Left lung (tissue), 10 donors: ENCODE measurements around the gene KIRREL1. TPM values are rescaled to one million over a fixed set of nuclear protein-coding genes. Genes with fewer than 3 reads are reported as not detected.

Experiments used
- ATAC-seq: fragments of 200-7000 bp; cut with Tn5 transposase; one replicate; pipeline ENCODE4 v1.9.1; 2020; ENCODE audit warnings: moderate library complexity
- DNase-seq, 4 donors: peaks; one replicate each; pipeline ENCODE4 v3.0.0-alpha.2; 2013 to 2020
- H3K27ac ChIP-seq, 2 donors: fragments of 200-600 bp; sonication (generic) in 1 of 2; one replicate each; pipeline versions ENCODE4 v1.5.0 to v1.8.0; 2020 to 2021
- H3K27me3 ChIP-seq, 2 donors: fragments of 200-600 bp; sonication (generic) in 1 of 2; one replicate each; pipeline versions ENCODE4 v1.5.0 to v1.8.0; 2020 to 2021
- H3K36me3 ChIP-seq, 2 donors: fragments of 200-600 bp; sonication (generic) in 1 of 2; one replicate each; pipeline versions ENCODE4 v1.5.0 to v1.8.0; 2020 to 2021
- H3K4me1 ChIP-seq, 2 donors: fragments of 200-600 bp; one replicate each; pipeline ENCODE4 v1.8.0; 2021
- H3K4me3 ChIP-seq, 2 donors: fragments of 200-600 bp; sonication (generic) in 1 of 2; one replicate each; pipeline versions ENCODE4 v1.5.0 to v1.8.0; 2020 to 2021; ENCODE audit warnings: mild to moderate bottlenecking in 1 of 2
- H3K9me3 ChIP-seq, 2 donors: fragments of 200-600 bp; sonication (generic) in 1 of 2; one replicate each; pipeline versions ENCODE4 v1.5.0 to v1.8.0; 2020 to 2021
- CTCF ChIP-seq, 2 donors: fragments of 200-600 bp; sonication (generic) in 1 of 2; IDR thresholded peaks; one replicate each; pipeline versions ENCODE4 v1.5.0 to v1.8.0; 2021; ENCODE audit warnings: antibody characterized with exemption in 2 of 2
- intact Hi-C, 2 donors: fragments of 100-400 bp; cut with DNase I; formaldehyde crosslinking; loops; one replicate each; pipeline versions ENCODE4 v1.11.2 to v1.14.2; 2022
- polyA plus RNA-seq, 6 donors: library from polyadenylated mRNA; unstranded; fragments of 120-200 nt; gene quantifications; one replicate each; pipeline ENCODE4 v1.2.1, GENCODE V29; 2013; ENCODE audit not compliant: insufficient read length in 6 of 6
- total RNA-seq, 2 donors: library from RNA; stranded (reverse); fragmentation: NEBNext Ultra II Directional; extraction: Animal tissue kit (Norgen Biotek cat#: 25700); gene quantifications; one replicate each; pipeline ENCODE4 v1.2.1, GENCODE V29; 2021
- donor health status: DM: no; HTN: yes; CAD: no.
- donor health status: DM: no; HTN: no; CAD: no.

Gene KIRREL1
- total and polyA plus RNA-seq, 8 donors = 44.6 to 67.6 (median 55.7) TPM

- TF ChIP-seq CTCF (IDR thresholded peaks at IDR 0.05) = no peak
- Histone ChIP-seq H3K9me3 (no peaks in the 10 kb centered on the region), H3K4me3 (no peak overlapping the region), H3K4me1 (peaks cover 0 to 19% of the 10 kb centered on the region in 2 donors), H3K36me3 (no peaks in the 10 kb centered on the region), H3K27me3 (no peaks in the 10 kb centered on the region), H3K27ac (no peak overlapping the region)
- ATAC-seq = no peak
- DNase-seq = no peak
- intact Hi-C loops = no loop called here
These were observed 75.5 kb downstream of the KIRREL1 start for GRCh38 chr1:158068918-158069317.

GRCh38 chr1:158071138-158071537 lies 77.7 kb downstream of the KIRREL1 start:
- Histone ChIP-seq H3K4me3 (no peak overlapping the region), H3K36me3 (no peaks in the 10 kb centered on the region), H3K27me3 (no peaks in the 10 kb centered on the region), H3K4me1 (peaks cover 0 to 23% of the 10 kb centered on the region in 2 donors), H3K27ac (no peak overlapping the region), H3K9me3 (no peaks in the 10 kb centered on the region)
- DNase-seq (no peak), ATAC-seq (no peak)
- intact Hi-C loops = no loop called here
- TF ChIP-seq CTCF (IDR thresholded peaks at IDR 0.05) = no peak

GRCh38 chr1:158075078-158075477 lies 81.6 kb downstream of the KIRREL1 start:
- Histone ChIP-seq H3K9me3 (no peaks in the 10 kb centered on the region), H3K27ac (no peak overlapping the region), H3K36me3 (peaks cover 0 to 13% of the 10 kb centered on the region in 2 donors), H3K27me3 (no peaks in the 10 kb centered on the region), H3K4me1 (peaks cover 0 to 11% of the 10 kb centered on the region in 2 donors), H3K4me3 (no peak overlapping the region)
- intact Hi-C loops = no loop called here
- ATAC-seq (peak; percentile 80), DNase-seq (peak in 1 of 4 donors; percentile 48)
- no peak for TF ChIP-seq CTCF (IDR thresholded peaks at IDR 0.05)

- H3K27ac ChIP-seq = no peak overlapping the region
- no peak for ATAC-seq
- no peak overlapping the region for H3K4me3 ChIP-seq
- peaks cover 0 to 4% of the 10 kb centered on the region in 2 donors for H3K4me1 ChIP-seq
- peaks cover 0 to 13% of the 10 kb centered on the region in 2 donors for H3K36me3 ChIP-seq
- no peak for TF ChIP-seq CTCF (IDR thresholded peaks at IDR 0.05)
- H3K9me3 ChIP-seq = no peaks in the 10 kb centered on the region
- H3K27me3 ChIP-seq = no peaks in the 10 kb centered on the region
- DNase-seq = no peak
- intact Hi-C loops = no loop called here
These were observed 83.0 kb downstream of the KIRREL1 start for GRCh38 chr1:158076441-158076840.

- ATAC-seq (no peak), DNase-seq (no peak)
- no peak overlapping the region for H3K27ac ChIP-seq
- H3K27me3 ChIP-seq = no peaks in the 10 kb centered on the region
- peaks cover 0 to 4% of the 10 kb centered on the region in 2 donors for H3K4me1 ChIP-seq
- no peaks in the 10 kb centered on the region for H3K9me3 ChIP-seq
- no peak for TF ChIP-seq CTCF (IDR thresholded peaks at IDR 0.05)
- intact Hi-C loops = no loop called here
- peaks cover 0 to 19% of the 10 kb centered on the region in 2 donors for H3K36me3 ChIP-seq
- no peak overlapping the region for H3K4me3 ChIP-seq
These were observed 84.2 kb downstream of the KIRREL1 start for GRCh38 chr1:158077411-158078256.
